SU-DHL-6 (cell line): ENCODE results near the gene DHTKD1.
A peak's percentile ranks its signal among the peaks of the same experiment; 100 is the strongest.

ENCODE experiments used
- H2AFZ ChIP-seq: fragments of 200-600 bp; sonication (generic); 2 replicates; pipeline ENCODE4 v1.6.1; 2014; ENCODE audit warnings: low read depth, mild to moderate bottlenecking, moderate library complexity, mixed read lengths, antibody characterized with exemption, low read length; ENCODE audit not compliant: severe bottlenecking
- H3F3A ChIP-seq: fragments of 200-600 bp; shearing (Covaris generic); 2 replicates; pipeline ENCODE4 v1.6.0; 2016; ENCODE audit warnings: antibody characterized with exemption, mild to moderate bottlenecking; ENCODE audit not compliant: insufficient read depth
- H3K27ac ChIP-seq: fragments of 200-600 bp; sonication (generic); 2 replicates; pipeline ENCODE4 v1.5.1; 2016; ENCODE audit warnings: low read depth, mild to moderate bottlenecking, low read length, moderate library complexity, mixed read lengths
- H3K27me3 ChIP-seq: fragments of 200-600 bp; sonication (generic), shearing (Covaris generic); 2 replicates; pipeline ENCODE4 v1.6.0; 2014; ENCODE audit warnings: mild to moderate bottlenecking, low read length
- H3K36me3 ChIP-seq: fragments of 200-600 bp; sonication (generic); 2 replicates; pipeline ENCODE4 v1.6.1; 2014; ENCODE audit warnings: mild to moderate bottlenecking, low read length, mixed read lengths
- H3K4me2 ChIP-seq: fragments of 300-600, 200-600 bp; shearing (Covaris generic), sonication (generic); 2 replicates; pipeline ENCODE4 v1.6.0; 2014; ENCODE audit warnings: low read length, low read depth, mild to moderate bottlenecking; ENCODE audit not compliant: poor library complexity, severe bottlenecking
- H3K4me3 ChIP-seq: fragments of 200-600 bp; sonication (generic); 2 replicates; pipeline ENCODE4 v1.5.1; 2014; ENCODE audit warnings: antibody characterized with exemption, low read length, mild to moderate bottlenecking, mixed read lengths; ENCODE audit not compliant: insufficient read depth, poor library complexity, severe bottlenecking
- H3K79me2 ChIP-seq: fragments of 200-600 bp; sonication (generic); 2 replicates; pipeline ENCODE4 v1.6.1; 2014; ENCODE audit warnings: mild to moderate bottlenecking, low read length, moderate library complexity; ENCODE audit not compliant: insufficient read depth
- H3K9ac ChIP-seq: fragments of 200-600 bp; sonication (generic); 2 replicates; pipeline ENCODE4 v1.7.0; 2014; ENCODE audit warnings: mild to moderate bottlenecking, low read length
- H3K9me2 ChIP-seq: fragments of 200-600 bp; sonication (generic); replicated peaks from 2 replicates; pipeline ENCODE4 v1.6.1; 2014; ENCODE audit warnings: low read length; ENCODE audit not compliant: insufficient read depth
- H3K9me3 ChIP-seq: fragments of 200-600 bp; sonication (generic); 2 replicates; pipeline ENCODE4 v1.6.1; 2014; ENCODE audit warnings: low read length, mixed read lengths; ENCODE audit not compliant: insufficient read depth
- H4K20me1 ChIP-seq: fragments of 200-600 bp; sonication (generic); 2 replicates; pipeline ENCODE4 v1.6.1; 2014; ENCODE audit warnings: low read depth, mild to moderate bottlenecking, antibody characterized with exemption, low read length, moderate library complexity, mixed read lengths
- CTCF ChIP-seq: fragments of 200-600 bp; sonication (generic); IDR thresholded peaks from one replicate; pipeline ENCODE4 v1.5.1; 2017; ENCODE audit warnings: antibody characterized with exemption, mild to moderate bottlenecking, low read length, moderate library complexity; ENCODE audit not compliant: insufficient read depth, poor library complexity, severe bottlenecking
- EZH2phosphoT487 ChIP-seq: fragments of 200-600 bp; sonication (generic), shearing (Covaris generic); conservative IDR thresholded peaks from 2 replicates; pipeline ENCODE4 v1.6.1; 2018; ENCODE audit warnings: mild to moderate bottlenecking, antibody characterized with exemption, low read length, moderate library complexity, mixed read lengths

Gene DHTKD1

GRCh38 chr10:12077580-12078180 is 8.9 kb downstream of the DHTKD1 start:
- Histone ChIP-seq H3K9me2 (no peaks in the 10 kb centered on the region), H4K20me1 (no peaks in the 10 kb centered on the region), H3K4me2 (peak overlapping the region; percentile 50), H3K9me3 (no peaks in the 10 kb centered on the region), H3K4me3 (no peak overlapping the region), H2AFZ (peak overlapping the region; percentile 44), H3K27me3 (no peaks in the 10 kb centered on the region), H3K36me3 (peaks cover 3% of the 10 kb centered on the region; the same call in 1 of the 2 replicates), H3K9ac (peak overlapping the region; percentile 43), H3K79me2 (peaks cover 17% of the 10 kb centered on the region; the same call in 1 of the 2 replicates), H3F3A (peaks cover 56% of the 10 kb centered on the region), H3K27ac (peak overlapping the region; percentile 92)
- TF ChIP-seq EZH2phosphoT487 (no peak), CTCF (no peak)

- peaks cover 3% of the 10 kb centered on the region; the same call in 1 of the 2 replicates for H3K36me3 ChIP-seq
- no peaks in the 10 kb centered on the region for H3K9me2 ChIP-seq
- peaks cover 30% of the 10 kb centered on the region for H3F3A ChIP-seq
- no peaks in the 10 kb centered on the region for H3K9me3 ChIP-seq
- H3K27me3 ChIP-seq, result no peaks in the 10 kb centered on the region
- TF ChIP-seq CTCF, result no peak
- no peak overlapping the region for H3K4me3 ChIP-seq
- H3K9ac ChIP-seq, result no peak overlapping the region
- H3K27ac ChIP-seq, result no peak overlapping the region
- H3K4me2 ChIP-seq, result no peak overlapping the region
- no peak overlapping the region for H2AFZ ChIP-seq
- no peaks in the 10 kb centered on the region for H3K79me2 ChIP-seq
- no peaks in the 10 kb centered on the region for H4K20me1 ChIP-seq
These were observed 12.7 kb downstream of the DHTKD1 start for GRCh38 chr10:12081470-12081869.

GRCh38 chr10:12081879-12082557 is 13.3 kb downstream of the DHTKD1 start:
- H3K27me3 ChIP-seq, result no peaks in the 10 kb centered on the region
- H3K36me3 ChIP-seq, result peaks cover 3% of the 10 kb centered on the region; the same call in 1 of the 2 replicates
- no peak overlapping the region for H3K27ac ChIP-seq
- H3K4me2 ChIP-seq, result no peak overlapping the region
- TF ChIP-seq CTCF (no peak), EZH2phosphoT487 (no peak)
- no peaks in the 10 kb centered on the region for H4K20me1 ChIP-seq
- no peak overlapping the region for H3K4me3 ChIP-seq
- H3K9me3 ChIP-seq, result no peaks in the 10 kb centered on the region
- H3F3A ChIP-seq, result peaks cover 26% of the 10 kb centered on the region
- no peaks in the 10 kb centered on the region for H3K79me2 ChIP-seq
- H2AFZ ChIP-seq, result no peak overlapping the region
- H3K9me2 ChIP-seq, result no peaks in the 10 kb centered on the region
- H3K9ac ChIP-seq, result no peak overlapping the region
